Measurements from ENCODE around the gene TRIM24.

- TF ChIP-seq ZFP36 (IDR thresholded peaks at IDR 0.05; ENCODE audit: borderline replicate concordance, low read depth, low read length, partially characterized antibody) (no peak), ATF3 (CRISPR knock-in tag; IDR thresholded peaks at IDR 0.05) (no peak), CTCF (CRISPR knock-in tag; IDR thresholded peaks at IDR 0.05) (no peak)
These were observed 165.8 kb downstream of the TRIM24 start for GRCh38 chr7:138625849-138626230.
